Placental pericyte (primary cell): Measurements from ENCODE around the gene SLC38A8. TPM values are rescaled to one million over a fixed set of nuclear protein-coding genes. Genes with fewer than 3 reads are reported as not detected.

ENCODE experiments used
- small RNA-seq: library from RNA; depleted of rRNA; stranded (forward); fragments of <200 nt; gene quantifications from one replicate; pipeline ENCODE3, GENCODE V24; 2012; ENCODE audit warnings: low replicate concordance
- total RNA-seq: library from RNA; depleted of rRNA; stranded (reverse); fragments of >200 nt; gene quantifications from 2 replicates; pipeline ENCODE4 v1.2.3, GENCODE V29; 2012

SLC38A8 gene
- not detected in 2 replicates for total RNA-seq

DNA sequence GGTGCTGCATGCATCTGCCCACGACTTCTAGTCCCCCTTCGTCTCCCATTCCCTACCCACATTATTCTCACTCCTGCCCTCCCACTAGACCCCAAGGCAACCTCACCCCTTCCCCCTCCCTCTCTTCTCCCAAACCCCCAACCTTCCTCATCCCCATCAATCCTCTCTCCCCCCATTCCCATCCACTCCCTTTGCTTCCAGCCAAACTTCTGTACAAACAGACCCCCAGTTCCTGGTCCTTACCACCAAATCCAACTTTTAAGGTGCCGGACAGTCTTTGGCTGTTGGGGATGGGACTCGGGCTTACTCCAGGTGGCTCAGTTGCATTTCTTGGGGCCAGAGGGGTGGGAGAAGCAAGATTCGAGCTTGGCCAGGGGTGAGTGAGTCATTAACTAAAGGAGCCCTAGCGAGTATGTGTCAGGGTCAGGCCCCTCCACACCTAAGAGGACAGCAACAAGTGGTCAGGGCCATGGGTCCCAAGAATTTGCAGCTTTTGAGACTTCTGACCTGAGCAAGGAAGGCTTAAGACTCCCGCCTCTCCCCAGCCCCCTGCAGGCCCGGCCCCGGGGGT, at the start of gene SLC38A8:
SLC38A8 (minus strand) TSS at position 488 of the 571 bp plus-strand sequence. CDS start 638 bp downstream, outside the sequence.

DNA sequence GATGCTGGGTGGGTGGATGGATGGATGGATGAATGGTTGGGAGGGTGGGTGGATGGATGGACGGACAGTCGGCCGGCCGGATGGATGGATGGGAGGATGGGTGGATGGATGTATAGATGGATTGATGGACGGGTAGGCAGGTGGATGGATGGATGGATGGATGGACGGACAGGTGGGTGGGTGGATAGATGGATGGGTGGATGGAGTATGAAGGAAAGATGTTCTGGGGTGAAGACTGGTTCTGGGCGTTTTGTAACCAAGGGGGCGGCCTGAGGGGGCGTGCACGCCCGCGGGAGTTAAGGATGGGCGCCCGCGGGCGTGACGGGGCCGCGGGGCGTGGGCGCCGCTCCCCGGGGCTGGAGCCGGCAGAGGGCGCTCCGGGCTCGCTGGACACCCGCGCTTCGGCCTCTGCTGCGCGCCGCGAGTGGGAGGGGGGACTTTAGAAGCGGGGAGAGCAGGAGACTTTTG, 74.7 kb downstream of the SLC38A8 start, which contains the start of gene NECAB2:
NECAB2 (plus strand) TSS at position 407 of the 468 bp plus-strand sequence. CDS start 405 bp downstream, outside the sequence.

Small RNA genes within 50 kb of the gene (small RNA-seq; reads per million reads assigned to genes)
- gene RNA5SP432 = 0.26 reads per million

Other genes starting within 250 kb of the SLC38A8 start
- gene HSBP1, start 234.8 kb downstream of the SLC38A8 start, total RNA-seq = 16.0 and 16.2 TPM in 2 replicates
- gene MLYCD, start 143.7 kb downstream of the SLC38A8 start, total RNA-seq = 2.4 and 3.7 TPM in 2 replicates
- gene OSGIN1, start 89.6 kb downstream of the SLC38A8 start, total RNA-seq = 5.9 TPM in 2 replicates
- gene NECAB2, start 74.6 kb downstream of the SLC38A8 start, total RNA-seq = not detected in 2 replicates
- 116 and 121 TPM in 2 replicates for gene MBTPS1, start 74.1 kb upstream of the SLC38A8 start, total RNA-seq
- gene HSDL1, start 102.4 kb upstream of the SLC38A8 start, total RNA-seq = 15.7 and 15.8 TPM in 2 replicates
- gene DNAAF1, start 102.5 kb upstream of the SLC38A8 start, total RNA-seq = not detected in 2 replicates
- 28.2 and 33.5 TPM in 2 replicates for gene TAF1C, start 144.3 kb upstream of the SLC38A8 start, total RNA-seq
- gene ADAD2, start 148.4 kb upstream of the SLC38A8 start, total RNA-seq = not detected in 2 replicates
- not detected in 2 replicates for gene KCNG4, start 197.2 kb upstream of the SLC38A8 start, total RNA-seq